ENCODE results near the gene RAB11A.

DNA sequence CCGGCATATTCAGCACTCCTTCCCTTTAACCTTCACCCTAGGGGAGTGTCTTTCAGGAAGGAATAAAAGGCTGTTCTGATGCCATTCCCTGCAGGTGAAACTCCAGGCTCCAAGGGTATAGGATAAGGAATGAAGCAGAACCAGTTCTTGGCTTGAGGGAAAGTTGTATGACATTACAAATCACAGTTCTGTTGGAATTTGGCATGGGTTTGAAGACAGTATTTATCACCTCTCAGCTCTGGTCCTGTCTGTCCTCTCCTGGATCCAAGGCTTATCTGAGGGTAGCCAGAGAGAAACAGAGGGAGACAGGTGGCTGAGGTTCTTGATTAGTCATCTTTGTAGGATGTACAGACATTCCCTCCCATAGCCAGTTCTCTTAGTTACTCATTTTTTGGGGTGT is 37.1 kb downstream of the RAB11A start:
- TF ChIP-seq, protein P1, sequence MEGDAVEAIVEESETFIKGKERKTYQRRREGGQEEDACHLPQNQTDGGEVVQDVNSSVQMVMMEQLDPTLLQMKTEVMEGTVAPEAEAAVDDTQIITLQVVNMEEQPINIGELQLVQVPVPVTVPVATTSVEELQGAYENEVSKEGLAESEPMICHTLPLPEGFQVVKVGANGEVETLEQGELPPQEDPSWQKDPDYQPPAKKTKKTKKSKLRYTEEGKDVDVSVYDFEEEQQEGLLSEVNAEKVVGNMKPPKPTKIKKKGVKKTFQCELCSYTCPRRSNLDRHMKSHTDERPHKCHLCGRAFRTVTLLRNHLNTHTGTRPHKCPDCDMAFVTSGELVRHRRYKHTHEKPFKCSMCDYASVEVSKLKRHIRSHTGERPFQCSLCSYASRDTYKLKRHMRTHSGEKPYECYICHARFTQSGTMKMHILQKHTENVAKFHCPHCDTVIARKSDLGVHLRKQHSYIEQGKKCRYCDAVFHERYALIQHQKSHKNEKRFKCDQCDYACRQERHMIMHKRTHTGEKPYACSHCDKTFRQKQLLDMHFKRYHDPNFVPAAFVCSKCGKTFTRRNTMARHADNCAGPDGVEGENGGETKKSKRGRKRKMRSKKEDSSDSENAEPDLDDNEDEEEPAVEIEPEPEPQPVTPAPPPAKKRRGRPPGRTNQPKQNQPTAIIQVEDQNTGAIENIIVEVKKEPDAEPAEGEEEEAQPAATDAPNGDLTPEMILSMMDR (IDR thresholded peaks at IDR 0.05): no peak
- TF ChIP-seq EP300 (IDR thresholded peaks at IDR 0.05) (no peak), POLR2AphosphoS5 (IDR thresholded peaks at IDR 0.05) (no peak)
